BJ (cell line): ENCODE results near the gene LPCAT2. TPM values are rescaled to one million over a fixed set of nuclear protein-coding genes. Genes with fewer than 3 reads are reported as not detected.
A peak's percentile ranks its signal among the peaks of the same experiment; 100 is the strongest.

Experiments
- CTCF ChIA-PET: fragments of 350-600 bp; formaldehyde crosslinking; extraction: SDS; loops from one replicate; lab custom pipeline; 2021; ENCODE audit warnings: antibody characterized with exemption, inconsistent platforms; lab: Yijun Ruan, JAX
- POLR2A ChIA-PET: fragments of 300-600 bp; sonication (Branson Sonifier 250); formaldehyde crosslinking; extraction: SDS; loops from one replicate; lab custom pipeline; 2021; ENCODE audit warnings: antibody characterized with exemption; lab: Charles Lee
- DNase-seq: peaks from one replicate; pipeline ENCODE4 v3.0.0-alpha.2; 2011; ENCODE audit warnings: low read depth
- H3K27me3 ChIP-seq: 2 replicates; pipeline ENCODE4 v1.6.0; 2011; ENCODE audit warnings: low read length; ENCODE audit not compliant: control insufficient read depth, insufficient read depth
- H3K36me3 ChIP-seq: 2 replicates; pipeline ENCODE4 v1.5.1; 2011; ENCODE audit warnings: low read length; ENCODE audit not compliant: control insufficient read depth, insufficient read depth
- H3K4me3 ChIP-seq: 2 replicates; pipeline ENCODE4 v1.5.1; 2011; ENCODE audit warnings: low read depth, mild to moderate bottlenecking, control low read depth, low read length
- polyA plus RNA-seq: library from polyadenylated mRNA; depleted of rRNA; stranded (reverse); fragments of >200 nt; gene quantifications from 2 replicates; pipeline ENCODE4 v1.2.3, GENCODE V29; 2011
- TF ChIP-seq, protein P1 (sequence below): IDR thresholded peaks from 2 replicates; pipeline ENCODE4 v1.5.1; 2011; ENCODE audit warnings: low read depth, mild to moderate bottlenecking, control low read depth, inconsistent platforms, low read length, moderate library complexity; ENCODE audit not compliant: insufficient read depth

LPCAT2 gene
- polyA plus RNA-seq, 1 experiment, result 7.9 TPM

DNA sequence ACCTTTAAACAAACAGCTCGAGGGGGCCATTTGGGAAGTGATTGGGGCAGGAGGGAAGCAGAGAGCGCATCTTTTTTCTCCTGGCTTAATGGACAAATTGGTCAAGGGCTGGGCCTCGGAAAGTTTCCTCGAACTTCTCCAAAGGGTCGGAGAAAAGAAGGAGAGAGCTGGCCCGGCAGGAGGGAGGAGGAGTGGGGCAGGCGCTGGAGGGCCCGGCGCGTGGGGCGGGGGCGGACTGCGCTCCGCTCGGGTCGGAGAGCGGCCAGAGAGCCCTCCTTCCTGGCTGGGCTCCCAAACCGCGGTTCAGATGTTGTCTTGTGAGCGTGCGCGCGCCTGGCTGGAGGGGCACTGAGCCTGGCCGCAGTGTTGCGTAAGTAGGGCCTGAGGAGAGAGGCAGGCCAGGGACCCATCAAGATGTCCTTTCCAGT is 28.6 kb upstream of the LPCAT2 start:
- no peaks in the 10 kb centered on the region for H3K27me3 ChIP-seq
- POLR2A ChIA-PET, result interaction anchor here (0.7 to 1.2 kb wide), 4 partner anchors 9 to 1810 kb away, joined by 3 to 4 read pairs (median 4); no protein-coding TSS in a partner anchor
- TF ChIP-seq, protein P1, sequence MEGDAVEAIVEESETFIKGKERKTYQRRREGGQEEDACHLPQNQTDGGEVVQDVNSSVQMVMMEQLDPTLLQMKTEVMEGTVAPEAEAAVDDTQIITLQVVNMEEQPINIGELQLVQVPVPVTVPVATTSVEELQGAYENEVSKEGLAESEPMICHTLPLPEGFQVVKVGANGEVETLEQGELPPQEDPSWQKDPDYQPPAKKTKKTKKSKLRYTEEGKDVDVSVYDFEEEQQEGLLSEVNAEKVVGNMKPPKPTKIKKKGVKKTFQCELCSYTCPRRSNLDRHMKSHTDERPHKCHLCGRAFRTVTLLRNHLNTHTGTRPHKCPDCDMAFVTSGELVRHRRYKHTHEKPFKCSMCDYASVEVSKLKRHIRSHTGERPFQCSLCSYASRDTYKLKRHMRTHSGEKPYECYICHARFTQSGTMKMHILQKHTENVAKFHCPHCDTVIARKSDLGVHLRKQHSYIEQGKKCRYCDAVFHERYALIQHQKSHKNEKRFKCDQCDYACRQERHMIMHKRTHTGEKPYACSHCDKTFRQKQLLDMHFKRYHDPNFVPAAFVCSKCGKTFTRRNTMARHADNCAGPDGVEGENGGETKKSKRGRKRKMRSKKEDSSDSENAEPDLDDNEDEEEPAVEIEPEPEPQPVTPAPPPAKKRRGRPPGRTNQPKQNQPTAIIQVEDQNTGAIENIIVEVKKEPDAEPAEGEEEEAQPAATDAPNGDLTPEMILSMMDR, result no peak
- peak; percentile 73 for DNase-seq
- H3K36me3 ChIP-seq, result peaks cover 22% of the 10 kb centered on the region
- peak overlapping the region; percentile 82 for H3K4me3 ChIP-seq
- CTCF ChIA-PET, result interaction anchor here (0.8 to 1.7 kb wide), 2 partner anchors 9 to 15 kb away, joined by 3 to 8 read pairs; no protein-coding TSS in a partner anchor

DNA sequence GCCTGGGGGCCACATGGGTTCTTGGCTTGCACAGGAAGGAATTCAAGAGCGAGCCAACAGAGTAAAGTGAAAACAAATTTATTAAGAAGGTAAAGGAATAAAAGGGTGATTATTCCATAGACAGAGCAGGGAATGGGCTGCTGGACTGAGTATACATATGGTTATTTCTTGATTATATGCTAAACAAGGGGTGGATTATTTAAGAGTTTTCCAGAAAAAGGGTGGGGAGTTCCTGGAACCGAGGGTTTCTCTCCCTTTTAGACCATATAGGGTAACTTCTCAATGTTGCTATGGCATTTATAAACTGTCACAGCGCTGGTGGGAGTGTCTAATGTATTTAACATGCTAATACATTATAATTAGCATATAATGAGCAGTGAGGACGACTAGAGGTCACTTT is 27.8 kb upstream of the LPCAT2 start:
- ChIA-PET POLR2A (interaction anchor here (0.6 kb wide), 1 partner anchor 566 kb away, joined by 3 read pairs; no protein-coding TSS in a partner anchor), CTCF (interaction anchor here (1.1 to 1.7 kb wide), 2 partner anchors 13 to 16 kb away, joined by 3 to 8 read pairs; no protein-coding TSS in a partner anchor)
- H3K27me3 ChIP-seq, result no peaks in the 10 kb centered on the region
- peaks cover 27% of the 10 kb centered on the region for H3K36me3 ChIP-seq
- TF ChIP-seq, protein P1, result no peak
- peak overlapping the region; percentile 82 for H3K4me3 ChIP-seq
- DNase-seq, result no peak

DNA sequence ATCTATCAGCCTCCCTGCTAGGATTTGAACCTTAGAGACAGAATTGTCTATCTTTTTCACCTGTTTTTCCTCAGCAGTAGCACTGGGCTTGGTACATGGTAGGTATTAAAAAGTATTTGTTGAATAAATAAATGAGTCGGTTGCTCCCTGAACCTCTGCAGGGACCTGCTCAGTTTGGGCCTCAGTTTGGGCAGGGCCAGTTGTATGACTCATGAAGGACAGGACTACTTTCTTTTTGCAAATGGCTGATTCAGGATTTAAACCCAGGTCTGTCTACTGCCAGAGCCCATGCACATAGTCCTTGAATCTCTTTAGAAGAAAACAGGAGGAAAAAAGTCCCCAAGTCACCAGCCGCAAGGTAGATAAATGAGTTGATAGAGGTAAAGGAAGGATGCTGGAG is 26.8 kb upstream of the LPCAT2 start:
- ChIA-PET POLR2A (no interaction called here), CTCF (no interaction called here)
- peaks cover 28% of the 10 kb centered on the region for H3K36me3 ChIP-seq
- TF ChIP-seq, protein P1, result no peak
- H3K27me3 ChIP-seq, result no peaks in the 10 kb centered on the region
- no peak for DNase-seq
- H3K4me3 ChIP-seq, result no peak overlapping the region

DNA sequence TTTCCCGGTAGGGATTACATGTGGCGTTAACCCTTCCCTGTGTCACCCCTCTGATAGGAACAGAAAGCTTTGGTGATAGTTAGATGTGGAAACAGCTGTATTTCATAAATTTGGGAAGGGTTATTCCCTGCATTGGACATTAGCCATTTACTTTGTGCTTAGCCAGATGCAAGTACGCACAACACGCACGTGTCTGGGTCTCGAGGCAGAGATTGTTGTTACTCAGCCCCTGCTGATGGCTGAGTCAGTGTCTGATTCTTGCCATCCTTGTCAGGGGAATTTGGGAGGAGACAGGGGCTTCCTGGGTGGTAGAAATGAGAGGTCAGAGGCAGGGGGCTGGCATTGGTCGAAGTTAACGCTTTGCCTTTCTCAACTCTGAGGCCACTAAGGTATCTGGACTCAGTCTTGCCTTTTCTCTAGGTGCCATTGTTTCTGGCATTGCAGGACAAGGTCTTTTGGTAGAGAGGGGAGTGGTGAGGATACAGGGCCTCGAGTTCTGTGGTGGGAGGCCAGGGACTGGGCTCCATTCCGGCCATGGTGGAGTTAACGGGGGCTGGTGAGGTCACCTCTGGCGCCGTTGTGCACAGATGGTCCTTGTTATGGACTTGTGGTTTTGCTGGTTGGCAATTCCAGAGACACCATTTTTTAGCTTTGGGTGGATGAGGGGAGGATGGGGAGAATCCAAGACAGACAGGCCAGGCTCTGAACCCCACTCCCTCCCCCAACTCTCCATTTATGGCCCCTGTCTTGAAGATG is 21.6 kb upstream of the LPCAT2 start:
- ChIA-PET CTCF (interaction anchor here (0.7 to 2.9 kb wide), 4 partner anchors 15 to 219 kb away, joined by 3 to 8 read pairs (median 3); no protein-coding TSS in a partner anchor), POLR2A (interaction anchor here (0.6 kb wide), 1 partner anchor 8 kb away, joined by 5 read pairs; the partner anchor contains the start of gene MMP2)
- peaks cover 62% of the 10 kb centered on the region for H3K36me3 ChIP-seq
- H3K27me3 ChIP-seq, result no peaks in the 10 kb centered on the region
- peak; percentile 96 for DNase-seq
- TF ChIP-seq, protein P1, result no peak
- no peak overlapping the region for H3K4me3 ChIP-seq

DNA sequence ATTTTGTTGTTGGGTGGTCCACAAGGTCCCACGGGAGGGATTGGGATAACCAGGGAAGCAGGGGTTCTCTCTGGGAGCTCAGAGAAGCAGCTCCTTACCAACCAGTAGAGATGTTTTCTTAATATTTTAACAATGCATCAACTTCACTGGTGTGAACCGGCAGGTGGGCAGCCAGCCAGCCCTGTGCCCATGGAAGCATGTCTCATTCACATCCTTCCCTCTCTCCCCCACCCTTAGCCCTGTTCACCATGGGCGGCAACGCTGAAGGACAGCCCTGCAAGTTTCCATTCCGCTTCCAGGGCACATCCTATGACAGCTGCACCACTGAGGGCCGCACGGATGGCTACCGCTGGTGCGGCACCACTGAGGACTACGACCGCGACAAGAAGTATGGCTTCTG is 20.6 kb upstream of the LPCAT2 start:
- ChIA-PET POLR2A (no interaction called here), CTCF (interaction anchor here (1.2 to 2.9 kb wide), 3 partner anchors 14 to 23 kb away, joined by 3 to 8 read pairs (median 3); no protein-coding TSS in a partner anchor)
- H3K27me3 ChIP-seq, result no peaks in the 10 kb centered on the region
- TF ChIP-seq, protein P1, result no peak
- peaks cover 65% of the 10 kb centered on the region for H3K36me3 ChIP-seq
- H3K4me3 ChIP-seq, result no peak overlapping the region
- no peak for DNase-seq
